ENCODE results near the gene SERPINB2.
"Not testable (repeated sequence)": the region's sequence is repeated elsewhere in the genome, so short reads cannot be mapped to it uniquely, and the experiment has no call there.

Gene SERPINB2

DNA sequence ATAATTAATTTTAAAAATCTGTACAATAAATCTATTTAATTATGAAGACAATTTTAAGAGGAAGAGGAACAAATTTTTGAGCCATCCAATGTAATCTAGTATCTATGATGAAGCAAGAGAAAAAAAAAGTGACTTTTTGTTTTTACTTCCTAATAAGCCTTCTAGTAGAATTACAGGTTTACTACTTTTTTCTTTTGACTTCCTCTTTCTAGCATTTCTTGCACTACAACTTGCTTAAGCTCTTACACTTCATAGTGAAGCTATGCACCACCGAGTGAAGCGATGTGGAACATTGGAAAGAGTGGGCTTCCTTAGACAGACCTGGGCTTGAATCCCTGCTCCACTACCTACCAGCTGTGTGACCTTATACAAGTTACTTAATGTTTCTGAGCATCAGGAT, 2.1 kb downstream of the SERPINB2 start:
- no peak for DNase-seq (ENCODE audit: low read depth)

DNA sequence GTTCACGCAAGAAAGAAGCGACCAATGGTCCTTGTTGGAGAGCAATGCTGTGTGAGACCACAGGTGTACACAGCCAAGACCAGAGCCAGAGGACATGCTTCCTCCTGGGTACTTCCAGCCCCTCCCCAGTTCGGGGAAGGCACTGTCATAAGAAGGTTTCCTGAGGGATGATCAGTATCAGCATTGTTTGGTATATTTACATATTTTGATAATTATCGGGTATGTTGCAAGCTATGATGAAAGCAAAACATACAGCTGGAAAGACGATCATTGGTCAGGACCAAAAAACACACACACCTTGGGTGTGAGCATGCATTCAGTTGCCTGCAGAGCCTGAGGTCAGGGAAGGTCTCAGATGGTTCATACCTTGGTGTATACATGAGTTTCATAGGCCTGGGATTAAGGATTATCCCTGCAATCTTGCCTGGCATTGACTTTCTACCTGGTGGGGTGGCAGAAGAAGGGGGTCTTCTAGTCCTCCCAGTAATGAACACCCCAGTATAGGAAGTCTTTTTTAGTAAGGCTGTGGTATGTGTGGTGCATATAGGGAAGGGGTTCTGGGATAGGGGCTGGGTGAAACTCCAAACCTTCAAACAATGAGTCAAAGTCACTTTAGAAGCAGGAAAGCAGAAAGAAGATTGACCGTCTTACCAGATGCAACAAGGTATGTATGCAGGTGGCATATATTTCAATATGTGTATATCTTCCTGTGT, 2.9 kb downstream of the SERPINB2 start:
- DNase-seq (ENCODE audit: low read depth): no peak

DNA sequence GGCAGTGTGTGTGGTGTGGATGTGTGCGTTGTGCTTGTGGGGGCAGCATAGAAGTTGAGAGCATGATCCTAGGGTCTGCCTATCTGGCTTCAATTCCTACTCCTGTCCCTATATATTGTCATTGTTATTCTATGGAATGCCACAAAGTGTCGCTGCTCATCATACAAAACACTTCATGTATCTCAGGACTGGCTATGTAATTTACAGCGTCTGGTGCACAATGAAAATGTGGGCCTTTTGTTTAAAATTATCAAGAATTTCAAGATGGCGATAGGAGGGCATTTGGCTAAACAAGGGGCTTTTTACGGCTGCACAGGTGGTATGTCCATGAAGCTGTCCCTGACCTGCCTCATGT, 3.4 kb downstream of the SERPINB2 start:
- DNase-seq (ENCODE audit: low read depth): no peak

DNA sequence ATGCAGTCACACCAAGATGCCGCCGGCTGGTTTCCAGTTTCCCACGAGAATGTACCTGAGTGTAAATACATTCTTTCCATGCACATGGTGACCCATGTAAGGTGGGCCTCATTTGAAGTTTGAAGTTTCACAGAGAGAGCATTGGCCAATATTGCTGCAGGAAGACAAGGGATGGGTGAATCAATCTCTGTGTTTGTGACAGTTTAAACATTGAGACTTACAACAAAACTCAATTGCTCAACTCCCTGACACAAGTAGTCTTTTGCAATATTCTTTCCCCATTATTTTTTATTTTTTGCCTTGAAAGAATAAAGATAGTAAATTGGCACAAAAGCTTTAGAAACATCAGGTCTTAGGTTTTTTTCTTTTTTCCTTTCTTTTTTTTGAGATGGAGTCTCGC, 5.1 kb downstream of the SERPINB2 start:
- DNase-seq (ENCODE audit: low read depth): no peak

DNA sequence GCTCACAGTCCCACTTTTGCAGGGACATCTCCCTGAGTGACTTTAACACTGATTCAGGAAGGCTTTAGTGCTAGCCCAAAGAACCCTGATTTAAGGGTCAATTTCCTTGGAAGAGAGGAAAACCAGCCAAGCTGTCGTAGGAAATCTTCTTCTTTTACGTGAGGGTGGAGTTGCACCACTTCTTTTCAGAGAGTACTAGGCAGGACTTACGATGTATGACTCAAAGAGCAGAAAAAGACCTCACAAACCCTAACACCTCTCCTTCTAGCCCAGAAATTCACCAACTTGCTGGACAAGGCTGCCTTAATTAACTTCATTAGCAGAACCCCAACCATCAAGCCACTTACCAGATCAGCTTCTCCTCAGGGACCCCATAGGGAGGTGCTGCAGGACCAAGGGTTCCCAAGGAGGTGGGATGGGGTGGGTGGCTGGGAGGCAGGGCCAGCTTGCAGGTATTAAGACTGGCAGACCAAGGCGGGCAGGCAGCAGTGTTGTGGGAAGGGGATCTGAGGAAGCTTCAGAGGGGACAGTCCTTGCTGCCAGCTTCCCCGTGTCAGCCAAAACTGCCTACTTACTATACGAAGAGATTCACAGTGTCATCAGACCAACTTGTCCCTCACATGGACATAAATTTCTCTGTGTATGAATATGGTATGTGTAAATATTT, 6.7 kb downstream of the SERPINB2 start:
- no peak for DNase-seq (ENCODE audit: low read depth)

DNA sequence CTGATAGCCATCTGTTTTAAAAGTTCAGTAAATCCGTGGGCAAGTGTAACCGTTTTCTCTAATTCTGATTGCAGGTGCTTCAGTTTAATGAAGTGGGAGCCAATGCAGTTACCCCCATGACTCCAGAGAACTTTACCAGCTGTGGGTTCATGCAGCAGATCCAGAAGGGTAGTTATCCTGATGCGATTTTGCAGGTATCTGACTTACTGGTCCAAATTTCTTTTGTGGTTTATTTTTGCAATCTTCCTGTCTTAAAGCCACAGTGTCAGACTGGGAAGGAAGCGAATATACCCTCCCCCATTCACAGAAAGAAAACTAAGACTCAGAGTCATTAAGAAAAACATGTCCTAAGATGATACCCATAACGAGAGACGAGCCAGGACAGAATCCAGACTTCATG, 7.7 kb downstream of the SERPINB2 start:
- no peak for DNase-seq (ENCODE audit: low read depth)

DNA sequence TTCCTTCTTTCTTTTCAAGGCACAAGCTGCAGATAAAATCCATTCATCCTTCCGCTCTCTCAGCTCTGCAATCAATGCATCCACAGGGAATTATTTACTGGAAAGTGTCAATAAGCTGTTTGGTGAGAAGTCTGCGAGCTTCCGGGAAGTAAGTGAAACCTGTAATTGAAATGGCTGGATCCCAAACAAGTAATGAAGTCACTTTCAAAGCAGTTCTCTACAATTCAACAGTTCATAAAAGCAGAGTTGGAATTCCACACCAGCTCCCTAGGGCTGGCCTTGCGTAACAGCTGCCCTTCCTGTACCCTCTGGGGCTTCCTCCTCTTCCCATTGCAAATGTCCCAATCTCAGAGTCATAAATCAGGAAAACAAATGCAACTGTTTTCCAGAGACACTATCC, 9.6 kb downstream of the SERPINB2 start:
- DNase-seq (ENCODE audit: low read depth): no peak

DNA sequence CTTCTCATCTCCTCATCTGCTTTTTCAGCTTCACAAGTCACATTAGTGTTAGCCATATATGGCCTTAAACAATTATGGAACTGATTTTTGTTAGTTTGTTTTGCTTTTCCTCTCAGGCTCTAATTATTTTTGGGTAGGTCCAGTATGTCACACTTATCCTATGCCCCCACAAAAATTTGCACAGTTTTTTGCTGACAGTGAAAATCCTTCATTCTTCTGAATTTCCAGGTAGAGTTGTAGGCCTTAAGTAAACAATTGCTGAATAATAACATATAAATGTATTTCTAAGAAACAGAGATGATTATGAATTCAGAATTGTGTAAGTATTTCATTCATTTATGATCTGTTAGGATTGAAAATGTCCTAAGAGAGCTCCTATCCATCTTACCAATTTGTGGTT, 11.7 kb downstream of the SERPINB2 start:
- DNase-seq (ENCODE audit: low read depth): no peak

DNA sequence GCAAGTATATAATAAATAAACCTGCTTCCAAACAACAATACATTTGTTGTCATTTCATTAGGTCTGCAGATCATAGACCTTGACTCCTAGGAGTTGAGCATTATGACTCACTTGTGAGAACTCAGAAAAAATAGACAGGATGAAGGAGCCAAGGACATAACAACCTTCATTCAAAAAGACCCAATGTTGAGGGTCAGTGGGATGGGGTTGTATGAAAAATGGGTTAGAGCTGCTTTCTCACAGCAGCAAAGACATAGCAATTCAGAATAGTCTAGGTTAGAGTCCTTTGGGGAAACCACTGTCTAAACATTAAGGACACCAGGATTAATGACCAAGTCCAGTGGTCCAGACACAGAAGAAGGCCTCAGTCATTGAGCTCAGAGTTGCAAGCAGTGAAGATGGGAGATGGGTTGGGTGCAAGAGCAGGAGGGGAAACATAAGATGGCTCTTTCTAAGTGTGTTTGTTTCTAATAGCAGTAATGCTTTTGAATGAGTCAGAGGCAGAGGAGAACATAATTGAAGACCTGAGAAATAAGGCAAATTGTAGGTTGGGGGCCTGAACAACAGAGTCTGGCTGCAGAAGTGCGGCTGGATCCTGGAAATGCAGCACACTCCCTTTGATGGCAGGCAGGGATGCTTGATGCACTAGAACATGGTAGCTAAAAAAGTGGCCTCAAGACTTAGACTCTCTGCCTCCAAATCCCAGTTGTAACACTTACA, 16.5 kb downstream of the SERPINB2 start:
- DNase-seq (ENCODE audit: low read depth): no peak

DNA sequence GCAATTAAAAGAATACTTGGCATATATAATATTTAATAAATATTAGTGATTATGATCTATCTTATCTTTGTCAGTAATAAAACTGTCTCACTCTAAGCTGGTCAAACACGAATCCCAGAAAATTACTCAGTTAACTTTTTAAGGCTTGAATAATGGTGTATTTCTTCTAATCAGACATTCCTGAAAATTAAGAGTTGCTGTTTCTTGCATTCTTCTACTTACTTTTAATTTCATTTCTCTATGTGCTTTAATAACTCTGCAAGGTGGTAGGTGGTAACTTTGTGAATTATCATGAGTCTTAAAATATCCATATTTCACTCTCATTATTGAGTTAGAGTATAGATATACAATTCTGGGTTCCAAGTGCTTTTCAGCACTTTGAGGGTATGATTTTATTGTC, 17.2 kb downstream of the SERPINB2 start:
- no peak for DNase-seq (ENCODE audit: low read depth)

DNA sequence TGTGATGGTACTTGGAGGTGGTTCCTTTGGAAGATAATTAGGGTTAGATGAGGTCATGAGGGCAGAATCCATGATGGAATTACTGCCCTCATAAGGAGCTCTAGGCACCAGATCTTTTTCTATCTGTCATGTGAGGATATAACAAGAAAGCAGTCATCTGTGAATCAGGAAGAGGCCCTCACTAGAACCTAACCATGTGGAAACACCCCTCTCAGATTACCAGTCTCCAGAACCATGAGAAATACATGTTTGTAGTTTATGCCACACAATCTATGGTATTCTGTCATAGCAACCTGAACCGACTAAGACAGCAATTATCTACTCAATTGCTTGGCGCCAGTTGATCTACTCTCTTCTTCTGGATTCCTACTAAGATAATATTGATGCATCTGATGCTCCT, 17.9 kb downstream of the SERPINB2 start:
- DNase-seq (ENCODE audit: low read depth): no peak

DNA sequence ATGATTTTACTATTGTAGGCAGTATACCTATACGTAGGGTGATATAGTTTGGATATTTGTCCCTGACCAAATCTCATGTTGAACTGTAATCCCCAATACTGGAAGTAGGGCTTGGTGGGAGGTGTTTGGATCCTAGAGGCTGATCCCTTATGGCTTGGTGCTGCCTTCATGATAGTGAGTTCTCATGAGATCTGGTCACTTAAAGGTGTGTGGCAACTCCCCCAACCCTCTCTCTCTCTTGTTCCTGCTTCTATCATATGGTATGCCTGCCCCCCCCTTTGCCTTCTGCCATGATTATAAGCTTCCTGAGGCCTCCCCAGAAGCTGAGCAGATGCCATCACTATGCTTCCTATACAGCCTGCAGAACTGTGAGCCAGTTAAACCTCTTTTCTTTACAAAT, 18.6 kb downstream of the SERPINB2 start:
- DNase-seq (ENCODE audit: low read depth): no peak

DNA sequence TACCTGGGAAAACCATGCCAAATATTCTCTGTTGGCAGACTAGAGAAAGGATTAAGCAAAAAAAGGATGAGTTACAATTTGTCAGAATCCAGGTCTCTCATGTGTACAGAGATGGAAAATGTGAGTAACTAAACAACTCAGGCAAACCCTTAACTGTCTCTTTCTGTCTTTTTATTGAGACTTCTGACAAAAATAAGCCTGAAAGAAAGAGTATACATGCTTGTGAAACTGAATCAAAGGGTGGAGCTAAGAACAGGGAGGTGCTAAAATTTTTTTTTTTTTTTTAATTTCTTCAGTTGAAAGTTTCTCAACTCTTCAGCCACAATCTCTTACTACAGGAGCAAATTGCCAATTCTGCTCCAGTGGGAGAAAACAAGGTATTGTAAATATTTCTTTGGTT, 20.2 kb downstream of the SERPINB2 start, which contains the start of gene SERPINB10:
SERPINB10 (plus strand) TSS at position 295 of the 400 bp plus-strand sequence. CDS start 7,553 bp downstream, outside the sequence.
- DNase-seq (ENCODE audit: low read depth): no peak

DNA sequence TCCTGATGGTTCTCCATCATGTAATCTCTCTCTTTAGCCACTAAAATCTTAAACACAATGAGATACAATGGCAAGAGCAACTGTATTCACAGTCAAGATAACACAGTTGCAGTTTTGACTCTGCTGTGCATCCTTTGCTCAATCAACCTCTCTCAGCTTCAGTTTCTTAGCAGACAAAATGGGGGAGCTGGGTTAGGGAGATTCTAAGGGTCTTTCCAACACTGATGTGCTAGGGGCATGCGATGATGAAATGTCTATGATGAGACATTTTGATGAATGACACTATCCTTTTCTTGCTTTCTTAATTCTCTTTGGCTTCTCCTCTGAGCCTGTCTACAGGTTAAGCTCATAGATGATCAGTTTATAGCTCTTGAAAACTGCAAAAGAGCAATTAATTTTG, 21.4 kb downstream of the SERPINB2 start:
- DNase-seq (ENCODE audit: low read depth): no peak

DNA sequence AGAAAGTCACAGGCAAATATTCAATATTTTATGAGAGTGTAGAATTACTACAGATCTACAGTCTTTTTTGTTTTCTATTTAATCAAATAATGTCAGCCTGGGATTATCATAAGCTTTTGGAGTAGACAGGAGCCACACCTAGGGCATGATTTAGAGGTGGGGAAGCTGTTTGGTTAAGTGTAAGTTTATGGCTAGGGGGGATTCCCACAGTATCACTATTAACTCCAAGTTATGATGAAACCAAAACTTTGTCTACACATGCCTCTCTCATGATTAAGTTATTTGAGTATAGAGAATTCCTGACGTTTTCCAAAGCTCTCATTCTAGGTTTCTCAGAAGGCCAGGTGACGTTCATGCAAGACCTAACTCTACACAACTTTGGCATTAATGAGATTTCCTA, 22.4 kb downstream of the SERPINB2 start:
- no peak for DNase-seq (ENCODE audit: low read depth)

DNA sequence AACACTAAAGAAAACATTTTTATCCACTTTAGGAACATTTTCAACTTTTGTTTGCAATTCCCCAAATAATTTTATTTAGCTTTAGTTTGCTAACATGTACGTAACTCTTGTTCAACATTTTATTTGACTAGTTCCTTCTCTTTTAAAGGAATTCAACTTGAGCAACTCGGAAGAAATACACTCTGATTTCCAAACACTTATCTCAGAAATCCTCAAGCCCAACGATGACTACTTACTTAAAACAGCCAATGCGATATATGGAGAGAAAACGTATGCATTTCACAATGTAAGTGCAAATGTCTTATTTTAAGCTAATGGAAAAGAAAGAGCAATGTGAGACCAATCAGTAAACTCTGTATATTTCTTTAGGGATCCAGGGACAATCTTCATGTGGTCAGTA, 30.3 kb downstream of the SERPINB2 start:
- DNase-seq (ENCODE audit: low read depth): no peak

DNA sequence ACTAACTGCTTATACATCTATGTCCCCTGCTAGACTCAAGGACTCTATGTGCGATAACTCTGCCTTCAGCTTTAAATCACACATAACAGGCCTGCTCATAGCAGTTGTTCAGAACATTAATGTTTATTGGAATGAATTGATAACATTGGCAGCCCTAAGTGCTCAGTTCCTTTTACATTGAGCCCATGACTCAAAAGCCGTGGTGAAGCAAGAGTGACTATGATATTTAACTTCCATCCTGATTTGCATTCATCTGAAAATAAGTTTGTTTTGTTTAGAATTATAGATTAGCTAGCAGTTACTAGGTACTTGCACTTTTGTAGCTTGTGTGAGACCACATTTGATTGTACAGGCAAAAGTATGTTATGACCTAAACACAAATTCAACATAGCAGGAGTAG, 34.5 kb downstream of the SERPINB2 start:
- DNase-seq (ENCODE audit: low read depth): no peak

DNA sequence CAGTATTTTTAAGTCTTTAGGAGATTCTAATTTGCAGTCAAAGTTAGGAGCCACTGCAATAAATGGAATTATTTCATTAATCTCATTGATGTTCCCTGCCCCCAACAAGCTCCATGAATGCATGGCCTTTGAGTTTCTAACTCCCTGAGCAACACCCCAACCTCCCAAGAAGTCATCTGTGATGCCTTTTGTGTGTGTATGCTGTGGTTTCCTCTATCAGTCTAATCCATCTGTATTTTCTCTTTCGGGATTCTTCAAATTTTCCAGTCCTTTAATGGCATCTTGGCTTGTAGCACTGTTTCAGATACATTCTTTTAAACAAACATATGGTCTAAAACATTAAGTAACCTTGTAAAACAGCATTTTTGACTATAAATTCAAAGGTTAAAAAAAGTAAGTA, 37.0 kb downstream of the SERPINB2 start:
- no peak for DNase-seq (ENCODE audit: low read depth)

DNA sequence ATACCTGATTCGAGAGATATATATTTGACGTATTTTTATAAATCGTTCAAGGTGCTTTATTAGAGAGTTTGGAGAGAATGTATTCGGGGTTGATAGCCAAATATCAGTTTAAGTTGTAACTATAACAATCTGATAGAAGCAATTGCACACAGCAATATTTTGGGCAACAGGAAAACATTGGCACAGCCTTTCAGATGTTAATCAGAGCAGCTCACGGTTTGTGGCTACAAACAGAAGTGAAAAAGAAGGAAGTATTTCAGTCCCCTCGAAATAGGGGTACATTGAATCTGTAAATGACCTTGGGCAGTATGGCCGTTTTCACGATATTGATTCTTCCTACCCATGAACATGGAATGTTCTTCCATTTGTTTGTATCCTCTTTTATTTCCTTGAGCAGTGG, 40.8 kb downstream of the SERPINB2 start:
- no peak for DNase-seq (ENCODE audit: low read depth)

DNA sequence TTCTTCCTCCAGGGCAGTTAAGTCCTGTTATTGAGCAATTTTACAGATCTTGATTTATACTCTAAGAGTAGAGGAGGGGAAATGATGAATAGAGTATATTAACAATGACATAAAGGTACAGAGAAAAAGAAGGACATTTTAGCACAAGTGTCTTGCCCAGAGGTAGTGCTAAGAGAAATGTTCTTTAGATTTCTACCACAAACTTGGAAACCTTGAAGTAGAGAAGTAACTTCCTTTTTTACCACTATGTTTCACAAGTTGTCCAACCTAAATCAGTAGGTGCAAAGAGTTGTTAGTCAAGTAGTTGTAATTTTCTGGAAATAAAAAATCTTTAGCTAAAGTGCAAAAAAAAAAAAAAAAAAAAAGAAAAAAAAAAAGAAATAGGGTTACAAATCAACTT, 41.9 kb downstream of the SERPINB2 start:
- not testable (repeated sequence) for DNase-seq (ENCODE audit: low read depth)

DNA sequence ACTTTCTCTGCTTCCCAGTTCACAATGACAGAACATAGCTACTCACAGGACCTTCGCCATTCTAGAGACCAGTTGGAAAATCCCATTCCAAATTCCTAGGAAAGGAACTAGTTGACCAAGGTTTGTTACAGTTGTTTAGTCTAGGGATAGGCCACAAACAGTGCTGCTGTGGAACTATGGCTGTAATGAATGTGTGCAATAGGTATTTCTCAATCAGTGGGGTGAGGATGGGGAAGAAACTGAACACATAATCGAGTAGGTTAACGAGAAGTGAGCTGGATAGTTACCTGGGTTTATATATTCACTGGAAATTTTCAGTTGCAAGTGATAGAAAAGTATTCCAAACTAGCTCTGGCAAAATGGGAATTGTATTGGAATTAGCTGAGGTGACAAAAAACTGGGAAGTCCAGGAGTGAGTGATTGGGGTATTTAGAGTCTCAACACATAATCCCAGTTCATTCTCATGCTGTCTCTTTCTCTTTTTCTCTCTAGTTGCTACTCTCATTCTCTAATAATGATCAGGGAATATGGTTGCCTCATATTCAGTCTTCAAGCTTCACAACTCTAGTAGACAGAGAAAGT, 43.4 kb downstream of the SERPINB2 start:
- DNase-seq (ENCODE audit: low read depth): no peak

DNA sequence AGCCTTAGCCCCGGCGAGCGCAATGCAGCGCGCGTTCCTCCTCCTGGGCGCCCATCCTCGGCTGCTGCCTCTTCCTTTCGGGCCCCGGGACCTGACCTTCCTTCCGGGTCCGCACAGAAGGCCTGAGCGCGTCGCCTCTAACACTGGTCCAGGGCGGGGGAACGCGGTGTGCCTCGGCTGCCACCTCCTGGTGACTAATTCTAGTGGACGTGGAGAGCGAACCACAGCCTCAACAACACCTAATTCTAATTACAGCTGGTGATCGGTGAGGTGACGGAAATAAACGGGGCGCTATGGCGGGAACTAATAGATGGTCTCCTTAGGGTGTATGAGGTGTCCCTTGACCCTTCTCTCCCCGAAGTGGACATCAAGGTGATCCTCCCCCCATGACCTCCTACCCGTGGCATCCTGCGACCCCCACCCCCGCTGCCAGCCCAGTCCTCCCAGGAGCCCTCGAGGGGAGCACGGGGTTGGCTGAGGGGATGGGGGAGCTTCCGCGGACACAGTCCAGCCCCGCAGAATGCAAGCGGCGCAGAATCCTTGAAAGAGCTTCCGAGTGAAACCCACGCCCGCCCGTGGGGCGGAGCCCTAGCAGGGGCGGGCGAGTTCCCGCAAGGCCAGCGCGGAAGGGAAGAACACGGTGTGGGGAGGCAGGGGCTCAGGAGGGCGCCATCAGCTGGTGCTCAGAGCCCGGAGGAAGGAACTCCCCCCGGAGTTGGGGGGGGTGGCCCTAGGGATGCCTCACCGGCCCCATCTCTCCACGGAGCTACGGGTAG, 48.8 kb downstream of the SERPINB2 start:
- DNase-seq (ENCODE audit: low read depth): no peak
